ENCODE data around the gene GMCL2. TPM values are rescaled to one million over a fixed set of nuclear protein-coding genes. Genes with fewer than 3 reads are reported as not detected.
"Not testable (repeated sequence)": the region's sequence is repeated elsewhere in the genome, so short reads cannot be mapped to it uniquely, and the experiment has no call there.

The GMCL2 gene
- total RNA-seq, 1 experiment from 2014 or later, result not detected

GRCh38 chr5:178206166-178207101 is 19.3 kb upstream of the GMCL2 start:
- no peak for DNase-seq (ENCODE audit: low spot score)

DNA sequence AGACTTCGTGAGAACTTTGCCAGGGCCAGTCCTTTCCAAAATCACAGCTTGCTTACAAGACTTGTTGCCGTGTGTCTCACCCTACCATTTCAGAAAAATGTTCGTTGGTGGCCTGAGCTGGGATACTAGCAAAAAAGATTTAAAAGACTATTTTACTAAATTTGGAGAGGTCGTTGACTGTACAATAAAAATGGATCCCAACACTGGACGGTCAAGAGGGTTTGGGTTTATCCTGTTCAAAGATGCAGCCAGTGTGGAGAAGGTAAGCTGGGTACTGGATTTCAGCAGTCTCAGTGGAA is 18.5 kb upstream of the GMCL2 start:
- DNase-seq (ENCODE audit: low spot score), result no peak

GRCh38 chr5:178204935-178205748 is 18.0 kb upstream of the GMCL2 start:
- peak; percentile 48 for DNase-seq (ENCODE audit: low spot score)

GRCh38 chr5:178204182-178204934 is 17.2 kb upstream of the GMCL2 start, which contains the start of gene HNRNPAB:
TSS of gene HNRNPAB (plus strand) at chr5:178204533. CDS start at chr5:178204838, 305 bp downstream.
- peak; percentile 93 for DNase-seq (ENCODE audit: low spot score)

DNA sequence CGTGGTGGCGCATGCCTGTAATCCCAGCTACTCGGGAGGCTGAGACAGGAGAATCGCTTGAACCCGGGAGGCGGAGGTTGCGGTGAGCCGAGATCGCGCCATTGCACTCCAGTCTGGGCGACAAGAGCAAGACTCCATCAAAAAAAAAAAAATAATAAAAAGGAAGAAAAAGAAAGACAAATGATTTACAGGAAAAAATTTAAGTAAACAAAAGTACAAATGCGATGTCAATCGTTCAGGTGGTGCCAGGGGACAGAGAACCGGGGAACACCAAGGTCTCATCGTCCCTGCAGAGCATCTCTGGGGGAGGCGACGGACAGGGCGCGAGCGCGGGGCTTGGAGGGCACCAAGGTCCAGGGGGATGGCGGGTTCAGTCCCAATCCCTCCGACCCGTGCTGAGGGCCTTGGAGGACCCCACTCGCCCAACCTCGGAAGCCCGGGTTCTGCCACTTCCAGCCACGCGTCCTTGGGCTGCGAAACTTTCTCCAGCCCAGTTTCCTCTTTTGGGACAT is 16.6 kb upstream of the GMCL2 start:
- no peak for DNase-seq (ENCODE audit: low spot score)

- no peak for DNase-seq (ENCODE audit: low spot score)
Observed at GRCh38 chr5:178202541-178202940, 15.4 kb upstream of the GMCL2 start.

DNA sequence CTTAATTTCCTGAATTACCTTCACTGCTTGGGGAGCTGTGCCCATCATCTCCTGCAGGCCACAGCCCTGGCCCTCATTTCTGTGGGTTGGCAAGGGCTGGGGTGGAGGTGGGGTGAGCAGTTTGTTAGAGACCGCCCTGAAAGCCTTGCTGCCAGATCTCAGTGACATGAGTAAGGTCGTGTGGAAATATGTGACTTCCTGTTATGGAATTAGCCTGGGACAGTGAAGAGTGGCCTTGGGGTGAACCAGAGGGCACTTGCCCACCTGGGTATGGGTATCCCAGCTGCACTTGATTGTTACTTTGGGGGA is 14.7 kb upstream of the GMCL2 start:
- DNase-seq (ENCODE audit: low spot score), result no peak

DNA sequence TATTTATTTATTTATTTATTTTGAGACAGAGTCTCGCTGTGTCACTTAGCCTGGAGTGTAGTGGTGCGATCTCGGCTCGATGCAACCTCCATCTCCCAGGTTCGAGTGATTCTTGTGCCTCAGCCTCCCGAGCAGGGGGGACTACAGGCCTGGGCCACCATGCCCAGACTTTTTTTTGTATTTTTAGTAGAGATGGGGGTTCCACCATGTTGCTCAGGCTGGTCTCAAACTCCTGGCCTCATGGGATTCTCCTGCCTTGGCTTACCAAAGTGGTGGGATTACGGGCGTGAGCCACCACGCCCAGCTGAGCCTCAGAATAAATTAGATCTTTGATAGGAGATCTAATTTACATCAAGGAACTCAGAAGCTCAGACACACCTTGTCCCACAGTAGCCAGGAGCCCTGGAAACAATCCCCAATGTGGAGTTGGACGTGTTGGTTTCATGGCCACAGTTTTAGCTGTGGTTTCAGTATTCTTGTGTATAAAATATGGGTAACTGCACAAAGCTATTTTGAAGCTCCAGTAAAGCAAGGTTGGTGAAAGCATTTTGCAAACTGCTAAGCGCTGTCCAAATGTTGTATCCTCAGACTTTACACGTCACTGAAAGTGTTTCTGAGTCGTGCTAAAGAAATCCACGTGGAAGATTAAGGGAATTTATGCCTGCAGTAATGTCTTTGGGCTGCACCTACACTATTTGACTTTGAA is 14.2 kb upstream of the GMCL2 start:
- peak; percentile 53 for DNase-seq (ENCODE audit: low spot score)

DNA sequence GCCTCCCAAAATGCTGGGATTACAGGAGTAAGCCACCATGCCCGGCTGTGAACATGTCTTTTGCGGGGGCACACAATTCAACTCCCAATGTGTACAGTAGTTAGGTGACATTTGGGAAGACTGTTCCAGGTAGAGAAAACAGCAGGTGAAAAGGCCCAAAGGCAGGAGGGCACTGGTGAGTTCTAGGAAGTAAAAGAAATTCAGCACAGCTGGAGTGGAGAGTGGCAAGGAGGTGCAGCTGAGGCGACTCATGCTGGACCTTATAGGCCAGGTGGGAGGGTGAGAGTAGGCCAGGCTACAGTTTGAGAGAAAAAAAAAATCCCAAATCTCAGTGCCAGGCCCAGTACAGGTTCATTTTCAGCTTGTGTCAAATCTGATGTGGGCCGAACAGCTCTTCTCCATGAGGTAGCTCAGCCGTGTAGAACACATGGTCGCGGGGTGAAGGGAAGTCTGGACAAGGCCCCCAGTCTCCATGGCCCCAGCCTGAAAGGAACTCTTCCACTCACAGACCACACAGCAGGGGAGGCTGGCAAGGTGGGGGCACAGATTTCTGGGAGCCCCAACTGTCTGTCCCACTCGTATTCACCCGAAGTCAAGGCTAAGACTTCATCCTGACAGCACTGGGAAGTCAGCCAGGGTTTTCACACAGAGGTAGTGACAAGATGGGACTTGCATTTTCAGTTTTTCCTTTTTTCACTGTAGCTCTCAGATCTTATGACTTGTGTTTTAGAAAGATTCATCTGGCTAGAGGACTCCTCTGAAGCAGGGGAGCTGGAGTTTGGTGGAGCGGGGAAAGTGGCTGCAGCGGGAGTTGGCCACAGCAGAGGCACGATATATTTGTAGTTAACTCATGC is 12.6 kb upstream of the GMCL2 start:
- no peak for DNase-seq (ENCODE audit: low spot score)

GRCh38 chr5:178198706-178199105 is 11.5 kb upstream of the GMCL2 start:
- DNase-seq (ENCODE audit: low spot score), result no peak

DNA sequence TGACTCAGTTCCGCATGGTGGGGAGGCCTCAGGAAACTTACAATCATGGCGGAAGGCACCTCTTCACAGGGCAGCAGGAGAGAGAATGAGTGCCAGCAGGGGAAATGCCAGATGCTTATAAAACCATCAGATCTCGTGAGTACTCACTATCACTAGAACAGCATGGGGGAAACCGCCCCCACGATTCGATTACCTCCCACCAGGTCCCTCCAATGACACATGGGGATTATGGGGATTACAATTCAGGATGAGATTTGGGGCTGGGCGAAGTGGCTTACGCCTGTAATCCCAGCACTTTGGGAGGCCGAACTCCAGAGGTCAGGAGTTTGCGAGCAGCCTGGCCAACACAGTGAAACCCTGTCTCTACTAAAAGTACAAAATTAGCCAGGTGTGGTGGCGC is 11.0 kb upstream of the GMCL2 start:
- DNase-seq (ENCODE audit: low spot score), result not testable (repeated sequence)

DNA sequence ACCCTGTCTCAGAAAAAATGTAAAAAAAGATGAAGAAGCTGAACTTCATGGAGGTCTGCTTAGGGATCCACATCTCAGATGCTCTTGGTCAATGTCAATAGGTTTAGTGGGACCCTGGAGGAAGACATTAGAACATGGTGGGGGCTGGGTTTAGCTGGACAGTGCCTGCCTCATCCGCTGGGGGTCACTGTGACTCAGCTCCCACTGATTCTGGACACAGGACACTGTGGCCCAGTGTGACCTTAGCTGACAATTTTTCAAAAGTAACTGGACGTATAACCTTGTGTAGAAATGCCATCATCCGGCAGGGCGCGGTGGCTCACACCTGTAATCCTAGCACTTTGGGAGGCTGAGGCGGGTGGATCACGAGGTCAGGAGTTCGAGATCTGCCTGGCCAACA is 9.8 kb upstream of the GMCL2 start:
- DNase-seq (ENCODE audit: low spot score), result no peak

DNA sequence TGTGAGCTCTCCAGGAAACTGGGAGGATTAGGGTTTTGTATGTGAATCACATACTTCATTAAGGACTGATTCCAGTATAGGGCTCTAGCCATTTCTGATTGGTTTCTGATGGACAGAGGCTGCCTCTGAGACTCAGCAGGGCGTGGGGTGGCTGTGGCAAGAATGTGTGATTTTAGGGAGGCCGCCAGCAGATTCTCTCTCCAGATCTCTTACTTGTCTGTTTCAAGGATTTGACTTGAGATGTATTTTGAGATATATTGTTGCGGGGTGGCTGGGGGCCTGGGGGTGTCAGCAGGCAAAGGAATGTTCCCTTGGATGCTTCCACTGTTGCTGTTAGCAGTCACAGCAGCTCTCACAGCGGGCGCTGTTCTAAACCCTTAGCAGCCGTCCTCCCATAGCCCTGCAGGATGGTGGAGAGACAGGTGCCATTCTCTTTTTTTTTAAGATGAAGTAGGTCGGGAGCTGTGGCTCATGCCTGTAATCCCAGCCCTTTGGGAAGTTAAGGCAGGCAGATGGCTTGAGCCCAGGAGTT is 9.2 kb upstream of the GMCL2 start:
- DNase-seq (ENCODE audit: low spot score), result no peak

GRCh38 chr5:178194026-178194425 is 6.9 kb upstream of the GMCL2 start:
- DNase-seq (ENCODE audit: low spot score), result no peak

GRCh38 chr5:178193251-178193809 is 6.2 kb upstream of the GMCL2 start:
- no peak for DNase-seq (ENCODE audit: low spot score)

DNA sequence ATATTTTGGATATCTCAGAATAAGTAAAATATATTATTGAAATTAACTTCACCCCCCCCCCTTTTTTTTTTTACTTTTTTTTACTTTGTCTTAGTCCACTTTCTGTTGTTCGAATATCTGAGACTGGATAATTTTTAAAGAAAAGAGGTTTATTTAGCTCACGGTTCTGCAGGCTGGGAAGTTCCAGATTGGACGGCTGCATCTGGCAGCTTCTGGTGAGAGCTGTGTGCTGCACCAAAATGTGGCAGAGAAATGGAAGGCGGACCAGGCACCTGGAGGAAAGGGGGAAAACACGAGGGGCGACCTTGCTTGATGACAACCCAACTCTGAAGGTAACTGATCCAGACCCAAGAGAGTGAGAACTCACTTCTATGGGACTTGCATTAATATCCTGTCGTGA is 5.6 kb upstream of the GMCL2 start:
- no peak for DNase-seq (ENCODE audit: low spot score)

- no peak for DNase-seq (ENCODE audit: low spot score)
Observed at GRCh38 chr5:178192244-178192643, 5.1 kb upstream of the GMCL2 start.

DNA sequence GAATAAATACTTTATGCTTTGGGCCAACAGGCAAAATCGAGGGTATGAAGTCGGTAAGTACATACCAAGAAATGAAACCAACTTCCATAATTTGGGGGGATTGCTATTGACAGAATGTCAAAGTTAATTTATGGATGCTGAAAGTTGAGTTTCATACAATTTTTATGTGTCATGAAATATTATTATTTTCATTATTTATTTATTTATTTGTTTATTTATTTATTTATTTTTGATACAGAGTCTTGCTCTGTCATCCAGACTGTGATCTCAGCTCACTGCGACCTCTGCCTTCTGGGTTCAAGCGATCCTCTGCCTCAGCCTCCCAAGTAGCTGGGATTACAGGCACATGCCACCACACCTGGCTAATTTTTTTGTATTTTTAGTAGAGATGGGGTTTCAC is 4.5 kb upstream of the GMCL2 start:
- DNase-seq (ENCODE audit: low spot score), result no peak

- DNase-seq (ENCODE audit: low spot score), result no peak
Observed at GRCh38 chr5:178189433-178189832, 2.3 kb upstream of the GMCL2 start.

GRCh38 chr5:178186427-178186826 is 744 bp downstream of the GMCL2 start:
- DNase-seq (ENCODE audit: low spot score), result no peak

Measured in A172 (cell line).